Activated CD4-positive, alpha-beta T cell treated with anti-CD3 and anti-CD28 coated beads for 48 hours (primary cell): Measurements from ENCODE around the gene TMX4.
A peak's percentile ranks its signal among the peaks of the same experiment; 100 is the strongest.

Source experiments
- DNase-seq: peaks from one replicate; pipeline ENCODE4 v3.0.0-alpha.2; 2020

Gene TMX4

GRCh38 chr20:8012724-8013123, 6.8 kb downstream of the TMX4 start:
- DNase-seq: no peak

GRCh38 chr20:8008733-8009132, 10.8 kb downstream of the TMX4 start:
- no peak for DNase-seq

- DNase-seq: no peak
Observed at GRCh38 chr20:8007490-8007889, 12.1 kb downstream of the TMX4 start.

- no peak for DNase-seq
Observed at GRCh38 chr20:8005575-8006366, 13.8 kb downstream of the TMX4 start.

- DNase-seq: no peak
Observed at GRCh38 chr20:8005033-8005432, 14.5 kb downstream of the TMX4 start.

GRCh38 chr20:8002056-8002455, 17.5 kb downstream of the TMX4 start:
- DNase-seq: no peak

GRCh38 chr20:8000796-8001195, 18.8 kb downstream of the TMX4 start:
- no peak for DNase-seq

- no peak for DNase-seq
Observed at GRCh38 chr20:7996898-7997297, 22.7 kb downstream of the TMX4 start.

GRCh38 chr20:7994809-7995208, 24.8 kb downstream of the TMX4 start:
- DNase-seq: no peak

- DNase-seq: no peak
Observed at GRCh38 chr20:7993703-7994102, 25.9 kb downstream of the TMX4 start.

GRCh38 chr20:7993238-7993637, 26.3 kb downstream of the TMX4 start:
- no peak for DNase-seq

- no peak for DNase-seq
Observed at GRCh38 chr20:7990385-7990784, 29.2 kb downstream of the TMX4 start.

GRCh38 chr20:7989379-7989778, 30.2 kb downstream of the TMX4 start:
- DNase-seq: no peak

GRCh38 chr20:7985916-7986315, 33.6 kb downstream of the TMX4 start:
- no peak for DNase-seq

GRCh38 chr20:7984192-7984591, 35.4 kb downstream of the TMX4 start:
- no peak for DNase-seq

- DNase-seq: no peak
Observed at GRCh38 chr20:7981374-7981773, 38.2 kb downstream of the TMX4 start.

GRCh38 chr20:7980332-7981046, 39.1 kb downstream of the TMX4 start:
- DNase-seq: peak; percentile 24

GRCh38 chr20:7977709-7978108, 41.9 kb downstream of the TMX4 start:
- DNase-seq: no peak

- DNase-seq: no peak
Observed at GRCh38 chr20:7975851-7976414, 43.6 kb downstream of the TMX4 start.

- no peak for DNase-seq
Observed at GRCh38 chr20:7974785-7975435, 44.7 kb downstream of the TMX4 start.

GRCh38 chr20:7971536-7972280, 47.9 kb downstream of the TMX4 start:
- DNase-seq: no peak

- DNase-seq: no peak
Observed at GRCh38 chr20:7967199-7967844, 52.2 kb downstream of the TMX4 start.
